GM12891 (cell line): ENCODE measurements around the gene TBL1X.

Experiments used
- PAX5 ChIP-seq: IDR thresholded peaks from 2 replicates; pipeline ENCODE4 v1.6.1; 2011; ENCODE audit warnings: low read length, moderate library complexity, mild to moderate bottlenecking; ENCODE audit not compliant: insufficient read depth, severe bottlenecking
- POLR2A ChIP-seq: IDR thresholded peaks from 2 replicates; pipeline ENCODE4 v1.6.1; 2011; ENCODE audit warnings: low read depth, low read length, control low read depth
- POLR2AphosphoS5 ChIP-seq: IDR thresholded peaks from 2 replicates; pipeline ENCODE4 v1.6.1; 2011; ENCODE audit warnings: low read depth, low read length, control low read depth
- TAF1 ChIP-seq: IDR thresholded peaks from 2 replicates; pipeline ENCODE4 v1.6.1; 2011; ENCODE audit warnings: low read depth, low read length, control low read depth

DNA sequence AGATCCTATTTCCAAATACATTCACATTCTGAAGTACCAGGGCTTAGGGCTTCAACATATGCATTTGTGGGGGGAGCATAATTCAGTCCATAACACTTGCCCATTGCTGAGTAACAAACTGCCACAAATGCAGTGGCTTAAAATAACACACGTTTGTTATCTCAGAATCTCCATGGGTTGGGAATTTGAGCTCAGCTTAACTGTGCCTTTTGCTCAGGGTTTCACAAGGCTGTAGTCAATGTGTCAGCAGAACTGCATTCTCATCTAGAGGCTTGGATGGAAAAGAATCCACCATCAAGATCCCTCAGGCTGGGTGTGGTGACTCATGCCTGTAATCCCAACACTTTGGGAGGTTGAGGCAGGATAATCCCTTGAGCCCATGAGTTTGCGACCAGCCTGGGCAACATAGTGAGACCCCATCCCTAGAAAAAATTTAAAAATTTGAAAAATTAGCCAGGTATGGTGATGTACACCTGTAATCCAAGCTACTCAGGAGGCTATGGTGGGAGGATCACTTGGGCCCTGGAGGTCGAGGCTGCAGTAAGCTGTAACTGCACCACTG, 25.8 kb upstream of the TBL1X start:
- no peak for TF ChIP-seq POLR2A
- TF ChIP-seq POLR2AphosphoS5: no peak
- no peak for TF ChIP-seq TAF1
- TF ChIP-seq PAX5: no peak
